Hematopoietic multipotent progenitor cell (in vitro differentiated cells): ENCODE measurements around the gene RBAK. TPM values are rescaled to one million over a fixed set of nuclear protein-coding genes. Genes with fewer than 3 reads are reported as not detected.
"Not testable (repeated sequence)": the region's sequence is repeated elsewhere in the genome, so short reads cannot be mapped to it uniquely, and the experiment has no call there.

Source experiments
- DNase-seq, 3 donors: peaks; one replicate each; pipeline ENCODE4 v3.0.0-alpha.2; 2011 to 2015; ENCODE audit warnings: low read depth in 2 of 3, low spot score in 2 of 3
- total RNA-seq: library from RNA; depleted of rRNA; stranded (reverse); fragments of >200 nt; gene quantifications from one replicate; pipeline ENCODE4 v1.2.3, GENCODE V29; 2012

The RBAK gene
- 3.0 TPM for total RNA-seq

DNA sequence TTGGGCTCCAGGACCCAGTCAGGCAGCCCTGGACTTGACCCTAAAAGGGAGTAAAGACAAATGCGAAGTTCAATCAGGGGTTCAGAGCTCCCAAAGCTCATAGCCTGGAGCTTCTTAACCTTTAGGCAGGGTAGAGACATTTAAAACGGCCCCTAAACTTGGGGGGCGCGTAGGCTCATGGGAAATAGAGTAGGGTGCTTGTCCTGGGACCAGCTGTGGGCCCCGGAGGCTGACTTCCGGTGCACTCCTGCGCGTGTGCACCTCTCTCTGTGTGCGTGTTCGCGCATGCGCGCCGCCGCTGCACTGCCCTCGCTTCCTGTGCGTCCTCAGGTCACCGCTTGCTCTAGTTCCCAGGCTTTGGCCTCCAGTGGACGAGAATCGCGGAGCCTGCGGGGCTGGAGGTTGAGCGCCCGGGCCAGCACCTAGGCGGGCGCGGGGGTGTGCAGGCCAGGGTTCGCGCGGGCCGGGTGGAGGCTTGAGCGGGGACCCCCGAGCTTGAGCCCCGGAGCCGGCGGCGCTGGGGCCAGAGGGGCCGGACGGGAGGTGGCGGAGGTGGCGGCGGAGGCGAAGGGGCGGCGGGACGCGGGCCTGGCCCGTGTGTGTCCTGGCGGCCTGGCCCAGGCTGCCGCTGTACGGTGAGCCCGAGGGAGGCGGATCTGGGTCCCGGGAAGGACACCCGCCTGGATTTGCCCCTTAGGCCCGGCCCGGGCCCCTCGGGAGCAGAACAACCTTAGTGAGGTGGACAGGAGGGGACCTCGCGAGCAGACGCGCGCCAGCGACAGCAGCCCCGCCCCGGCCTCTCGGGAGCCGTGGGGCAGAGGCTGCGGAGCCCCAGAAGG lies at the start of gene RBAK:
TSS of gene RBAK (plus strand) at position 303 of the 839 bp plus-strand sequence. CDS start 2,217 bp downstream, outside the sequence.
- peak; percentile 72 to 94 (median 94) for DNase-seq

DNA sequence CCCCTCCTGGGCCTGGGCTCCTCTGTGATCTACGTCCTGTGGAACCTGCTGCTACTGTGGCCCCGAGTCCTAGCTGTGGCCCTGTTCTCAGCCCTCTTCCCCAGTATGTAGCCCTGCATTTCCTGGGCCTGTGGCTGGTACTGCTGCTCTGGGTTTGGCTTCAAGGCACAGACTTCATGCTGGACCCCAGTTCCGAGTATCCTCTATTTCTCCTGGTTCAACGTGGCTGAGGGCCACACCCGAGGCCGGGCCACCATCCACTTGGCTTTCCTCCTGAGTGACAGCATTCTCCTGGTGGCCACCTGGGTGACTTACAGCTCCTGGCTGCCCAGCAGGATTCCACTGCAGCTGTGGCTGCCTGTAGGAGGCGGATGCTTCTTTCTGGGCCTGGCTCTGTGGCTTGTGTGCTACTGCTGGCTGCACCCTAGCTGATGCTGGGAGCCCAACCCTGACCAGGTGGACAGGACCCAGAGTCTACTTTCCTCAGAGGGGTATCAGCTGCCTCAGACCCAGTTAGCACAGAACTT lies 48.9 kb upstream of the RBAK start:
- no peak for DNase-seq

DNA sequence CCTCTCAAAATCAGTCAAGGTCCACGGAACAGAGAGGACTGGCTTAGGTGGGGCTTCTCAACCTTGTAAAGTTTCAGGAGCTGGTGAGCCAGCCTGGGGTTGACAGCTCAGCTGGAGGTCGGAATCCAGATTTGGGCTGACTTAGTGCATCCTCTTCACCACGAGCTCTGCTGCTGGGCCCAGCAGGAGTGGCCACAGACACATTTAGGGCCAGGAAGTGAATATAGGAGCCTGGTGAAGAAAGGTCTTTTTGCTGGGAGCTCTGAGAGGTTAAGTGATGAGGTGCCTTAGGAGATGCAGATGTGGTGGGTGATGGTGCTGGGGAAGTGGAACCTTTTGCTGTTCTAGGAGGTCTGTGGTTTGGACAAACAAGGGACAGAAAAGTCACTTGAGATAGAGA lies 47.4 kb upstream of the RBAK start:
- DNase-seq: no peak

DNA sequence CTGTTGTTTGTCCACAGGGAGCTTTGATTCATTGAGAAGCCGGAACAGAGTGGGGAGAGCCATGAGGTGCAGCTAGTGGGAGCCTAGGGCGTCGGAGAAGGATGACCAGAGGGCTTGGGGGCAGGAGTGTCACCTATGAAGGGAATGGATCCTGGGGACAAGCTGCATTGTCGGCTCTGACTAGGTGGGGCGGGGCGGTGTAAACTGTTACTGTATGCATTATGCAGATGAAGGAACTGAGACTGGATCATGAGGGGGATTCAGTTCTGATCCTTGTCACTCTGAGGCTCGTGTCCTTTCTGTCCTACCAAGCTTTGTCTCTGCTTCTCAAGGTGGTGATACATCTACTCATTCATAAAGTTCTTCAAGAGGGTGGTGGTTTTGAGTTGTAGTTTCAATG lies 46.8 kb upstream of the RBAK start:
- no peak for DNase-seq

DNA sequence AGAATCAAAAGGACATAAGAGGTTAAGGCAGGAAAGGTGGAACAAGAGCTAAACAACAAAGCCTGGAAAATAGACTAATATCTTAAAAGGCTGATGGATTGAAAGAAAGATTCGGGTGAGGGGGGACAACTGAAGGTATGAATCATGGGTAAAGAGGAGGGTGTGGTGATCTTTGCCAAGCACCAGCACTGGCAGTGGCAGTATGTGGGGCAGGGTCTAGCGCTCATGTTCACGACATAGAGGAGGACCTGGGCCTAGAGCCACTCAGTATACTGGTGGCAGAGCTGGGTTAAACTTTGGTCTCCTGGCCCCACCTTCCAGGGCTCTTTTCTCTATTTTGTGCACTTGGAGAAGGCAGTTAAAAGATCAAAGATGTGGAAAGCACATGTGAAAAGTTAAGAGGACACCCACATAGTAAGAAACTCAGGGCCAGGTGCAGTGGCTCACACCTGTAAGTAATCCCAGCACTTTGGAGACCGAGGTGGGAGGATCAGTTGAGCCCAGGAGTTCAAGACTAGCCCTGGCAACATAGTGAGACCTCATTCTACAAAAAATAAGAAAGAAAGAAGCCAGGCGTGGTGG lies 46.2 kb upstream of the RBAK start:
- DNase-seq: no peak

- DNase-seq: no peak
Measured at GRCh38 chr7:5001003-5001402, 44.7 kb upstream of the RBAK start.

GRCh38 chr7:5001911-5002310 lies 43.7 kb upstream of the RBAK start:
- no peak for DNase-seq

GRCh38 chr7:5005066-5005465 lies 40.6 kb upstream of the RBAK start:
- DNase-seq: no peak

DNA sequence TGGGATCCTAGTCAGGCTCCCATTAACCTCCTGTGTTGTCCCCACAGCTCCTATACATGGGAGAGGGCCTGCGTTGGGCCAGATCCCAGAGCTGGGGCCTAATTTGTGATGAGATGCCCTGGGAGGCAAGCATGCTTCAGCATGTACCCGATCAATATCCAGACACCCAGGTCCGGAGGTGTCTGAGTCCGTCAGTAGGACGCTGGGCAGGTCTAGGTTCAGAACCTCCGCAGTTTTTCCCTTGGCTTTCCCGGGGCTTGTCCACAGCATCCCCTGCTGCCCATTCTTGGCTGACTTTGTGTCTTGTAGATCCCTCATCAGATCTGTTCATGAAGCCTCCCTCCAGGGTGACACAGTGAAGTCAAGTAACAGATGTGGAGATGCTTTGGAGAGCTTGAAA lies 32.7 kb upstream of the RBAK start:
- DNase-seq: no peak

GRCh38 chr7:5015936-5016335 lies 29.7 kb upstream of the RBAK start:
- not testable (repeated sequence) for DNase-seq

DNA sequence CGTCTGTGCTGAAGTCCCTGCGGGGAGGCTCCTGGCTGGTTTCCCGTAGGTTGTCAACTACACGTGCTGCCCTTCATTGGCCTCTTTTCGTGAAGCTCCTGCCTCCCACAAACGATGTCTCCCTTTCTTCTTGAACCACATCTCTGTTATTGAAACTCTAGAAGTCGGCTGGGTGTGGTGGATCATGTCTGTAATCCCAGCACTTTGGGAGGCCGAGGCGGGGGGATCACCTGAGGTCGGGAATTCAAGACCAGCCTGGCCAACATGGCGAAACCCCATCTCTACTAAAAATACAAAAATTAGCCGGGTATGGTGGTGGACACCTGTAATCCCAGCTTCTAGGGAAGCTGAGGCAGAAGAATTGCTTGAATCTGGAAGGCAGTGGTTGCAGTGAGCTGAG lies 28.0 kb upstream of the RBAK start:
- not testable (repeated sequence) for DNase-seq

- no peak for DNase-seq
Measured at GRCh38 chr7:5020098-5020497, 25.6 kb upstream of the RBAK start.

DNA sequence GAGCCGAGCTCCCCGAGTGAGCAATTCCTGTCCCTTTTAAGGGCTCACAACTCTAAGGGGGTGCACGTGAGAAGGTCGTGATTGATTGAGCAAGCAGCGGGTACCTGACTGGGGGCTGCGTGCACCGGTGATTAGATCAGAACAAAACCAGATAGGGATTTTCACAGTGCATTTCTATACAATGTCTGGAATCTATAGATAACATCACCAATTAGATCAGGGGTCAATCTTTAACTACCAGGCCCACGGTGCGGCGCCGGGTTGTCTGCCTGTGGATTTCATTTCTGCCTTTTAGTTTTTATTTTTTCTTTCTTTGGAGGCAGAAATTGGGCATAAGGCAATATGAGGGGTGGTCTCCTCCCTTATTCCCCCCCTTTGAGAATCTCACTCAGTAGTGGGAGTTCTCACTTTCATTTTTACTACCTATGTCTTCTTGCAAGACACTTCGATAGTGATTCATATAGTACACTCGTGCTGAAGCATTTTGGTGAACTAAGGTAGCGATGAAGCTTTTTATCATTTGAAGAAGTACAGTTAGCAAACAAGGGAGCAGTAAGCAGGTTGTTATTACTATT lies 24.6 kb upstream of the RBAK start:
- DNase-seq: not testable (repeated sequence)

DNA sequence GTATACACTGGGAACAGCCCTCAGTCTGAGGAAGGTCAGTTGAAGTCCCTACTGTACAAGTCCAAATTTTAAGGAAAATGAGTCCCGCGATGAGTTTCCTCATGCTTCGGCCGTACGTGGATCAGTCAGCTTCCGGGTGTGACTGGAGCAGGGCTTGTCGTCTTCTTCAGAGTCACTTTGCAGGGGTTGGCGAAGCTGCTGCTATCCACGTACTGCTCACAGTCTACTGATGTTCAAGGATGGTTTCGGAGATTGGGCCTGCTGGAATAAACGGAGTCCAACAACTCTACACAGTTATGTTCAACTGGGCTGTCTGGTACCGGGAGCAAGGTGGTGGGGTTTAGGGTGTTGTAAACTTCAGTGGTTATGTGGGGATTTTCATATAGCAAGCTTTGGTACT lies 22.0 kb upstream of the RBAK start:
- not testable (repeated sequence) for DNase-seq

DNA sequence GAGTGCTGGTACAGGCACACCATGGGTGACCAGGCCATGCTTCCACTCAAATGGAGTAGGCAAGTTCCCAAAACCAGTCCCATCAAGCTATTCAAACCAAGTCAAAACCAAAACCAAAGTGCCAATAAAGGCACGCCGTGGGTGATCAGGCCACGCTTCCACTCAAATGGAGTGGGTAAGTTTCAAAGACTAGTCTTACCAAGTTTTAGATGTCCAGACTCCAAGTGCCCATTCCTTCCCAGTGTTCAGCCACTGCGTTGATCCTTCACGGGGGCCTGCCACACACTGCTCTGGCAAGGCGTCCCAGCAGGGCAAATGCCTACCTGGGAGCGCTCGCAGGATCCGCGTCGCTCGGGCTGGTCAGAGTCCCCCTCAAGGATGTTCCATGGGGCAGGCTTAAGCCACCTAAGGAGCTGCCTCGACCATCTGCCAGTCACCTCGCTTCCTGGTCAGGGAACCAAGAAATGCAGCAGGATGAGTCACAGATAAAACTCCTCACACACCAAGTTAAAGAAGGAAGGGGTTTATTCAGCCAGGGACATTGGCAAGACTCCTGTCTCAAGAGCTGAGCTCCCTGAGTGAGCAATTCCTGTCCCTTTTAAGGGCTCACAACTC lies 17.8 kb upstream of the RBAK start:
- DNase-seq: not testable (repeated sequence)

DNA sequence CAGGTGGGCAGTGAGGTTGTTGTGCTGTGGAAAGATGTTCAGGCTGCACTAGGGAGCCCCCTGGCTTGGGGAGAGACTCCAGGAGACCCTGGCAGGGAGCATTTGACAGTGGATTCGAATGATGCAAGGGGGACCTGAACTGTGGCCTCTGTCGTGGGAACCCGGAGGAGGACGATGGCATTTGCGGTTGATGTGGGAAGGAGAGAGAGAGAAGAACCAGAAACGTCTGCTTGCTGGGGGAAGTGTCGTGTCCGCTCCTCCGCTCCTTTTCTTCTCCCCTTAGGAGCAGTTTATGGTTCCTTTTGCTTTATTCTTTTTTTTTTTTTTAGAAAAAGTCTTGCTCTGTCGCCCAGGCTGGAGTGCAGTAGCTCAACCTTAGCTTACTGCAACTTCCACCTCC lies 12.5 kb upstream of the RBAK start:
- DNase-seq: not testable (repeated sequence)

- no peak for DNase-seq
Measured at GRCh38 chr7:5035276-5035675, 10.4 kb upstream of the RBAK start.

DNA sequence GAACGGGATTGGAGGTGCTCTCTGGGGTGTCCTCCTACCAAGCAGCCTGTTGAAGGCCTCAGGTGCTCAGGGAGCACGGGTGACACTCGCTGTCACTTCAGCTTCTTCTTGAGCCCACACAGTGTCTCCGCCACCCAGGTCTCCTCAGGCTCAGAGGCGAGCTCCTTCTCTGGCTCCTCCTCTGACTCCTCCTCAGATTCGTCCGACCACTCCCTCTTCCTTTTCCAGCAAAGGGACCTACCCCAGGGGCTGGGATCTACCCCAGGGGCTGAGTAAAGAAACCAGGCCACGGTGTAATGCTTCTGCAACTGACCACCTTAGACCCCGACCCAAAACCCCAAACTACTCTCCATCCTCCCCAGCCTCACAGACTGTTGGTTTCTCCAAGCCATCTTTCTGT lies 9.2 kb upstream of the RBAK start:
- DNase-seq: no peak

GRCh38 chr7:5041047-5041446 lies 4.6 kb upstream of the RBAK start:
- no peak for DNase-seq

DNA sequence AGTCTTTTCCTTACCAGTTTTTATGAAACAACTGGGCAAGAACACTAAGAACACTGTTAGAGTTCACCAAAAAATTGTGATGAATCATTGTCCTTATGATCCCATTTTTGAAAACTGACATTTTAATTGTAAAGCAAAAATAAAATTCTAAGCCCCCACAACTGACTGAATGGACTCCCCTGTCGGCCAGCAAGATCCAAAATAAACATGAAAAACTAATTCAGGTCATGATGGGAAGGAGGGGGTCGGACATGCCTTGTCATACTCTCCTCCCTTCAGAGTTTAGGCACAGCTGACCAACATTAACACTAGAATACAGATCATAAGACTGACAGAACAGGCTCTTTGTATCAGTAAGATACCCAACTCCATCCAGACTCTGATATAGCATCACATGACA lies 2.0 kb upstream of the RBAK start:
- no peak for DNase-seq

DNA sequence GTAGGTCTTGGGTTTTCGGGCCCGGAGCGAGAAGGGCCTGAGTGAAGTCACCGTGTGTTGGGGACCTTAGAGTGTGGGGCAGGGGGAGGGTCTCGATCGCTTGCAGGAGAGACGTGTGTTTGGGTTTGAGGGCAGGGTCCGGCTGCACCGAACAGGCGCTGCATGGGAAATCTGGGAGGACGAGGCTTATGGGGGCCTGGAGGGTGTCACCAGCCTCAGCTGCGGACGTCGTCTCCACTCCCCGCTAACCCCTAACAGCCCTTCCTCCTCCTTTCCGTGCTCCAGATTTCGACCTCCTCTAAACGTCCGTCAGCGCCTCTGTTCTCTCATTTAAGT lies 705 bp downstream of the RBAK start:
- DNase-seq: not testable (repeated sequence)
